ENCODE data around the gene GMEB1.

Gene GMEB1

DNA sequence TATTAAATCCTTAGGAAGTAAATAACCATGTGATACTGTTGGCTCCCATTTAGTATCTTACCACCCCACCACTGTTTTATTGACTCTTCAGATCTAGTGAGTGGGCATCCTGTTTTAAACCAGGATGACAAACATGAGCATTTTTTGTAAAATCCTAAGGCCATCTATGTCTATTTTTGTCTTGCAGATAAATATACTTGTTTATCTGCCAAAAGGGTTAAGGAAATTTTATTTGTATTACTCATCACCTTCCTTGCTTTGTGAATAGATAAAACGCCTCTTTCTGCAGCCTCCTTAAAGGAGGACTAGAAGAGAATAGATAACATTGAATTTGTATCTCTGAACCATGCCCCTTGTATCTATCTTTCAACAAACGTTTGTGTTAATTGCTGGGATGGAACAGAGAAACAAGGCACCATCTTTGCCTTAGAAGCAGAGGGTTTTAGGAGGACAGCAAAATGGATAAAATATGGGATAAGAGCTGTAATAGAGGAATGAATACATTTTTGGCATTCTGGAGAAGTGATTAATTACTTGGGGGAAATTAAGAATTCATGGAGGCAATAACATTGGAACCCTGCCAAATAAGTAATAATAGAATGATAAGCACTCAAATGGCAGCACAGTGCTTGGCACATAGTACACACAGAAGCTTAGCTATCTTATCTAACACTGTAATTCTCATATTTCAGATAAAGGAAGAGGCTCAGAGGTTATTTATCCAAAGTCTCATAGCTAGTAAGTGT is 82.9 kb downstream of the GMEB1 start:
- no peak for DNase-seq (ENCODE audit: low read depth)

DNA sequence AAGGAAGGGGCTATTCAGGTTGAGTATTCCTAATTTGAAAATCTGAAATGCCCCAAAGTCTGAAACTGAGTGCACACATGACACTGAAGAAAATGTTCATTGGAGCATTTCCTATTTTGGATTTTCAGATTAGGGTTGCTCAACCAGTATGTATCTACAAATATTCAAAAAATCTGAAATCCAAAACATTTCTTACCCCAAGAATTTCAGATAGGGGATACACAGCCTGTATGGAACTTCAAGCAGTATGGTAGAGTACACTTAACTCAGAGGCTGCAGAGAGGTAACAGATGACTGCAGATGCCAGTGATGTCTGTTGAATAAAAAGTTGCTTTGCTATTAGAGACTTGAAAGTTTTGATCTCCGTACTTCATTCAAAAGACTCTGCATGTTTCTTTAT is 87.1 kb downstream of the GMEB1 start:
- DNase-seq (ENCODE audit: low read depth): no peak

DNA sequence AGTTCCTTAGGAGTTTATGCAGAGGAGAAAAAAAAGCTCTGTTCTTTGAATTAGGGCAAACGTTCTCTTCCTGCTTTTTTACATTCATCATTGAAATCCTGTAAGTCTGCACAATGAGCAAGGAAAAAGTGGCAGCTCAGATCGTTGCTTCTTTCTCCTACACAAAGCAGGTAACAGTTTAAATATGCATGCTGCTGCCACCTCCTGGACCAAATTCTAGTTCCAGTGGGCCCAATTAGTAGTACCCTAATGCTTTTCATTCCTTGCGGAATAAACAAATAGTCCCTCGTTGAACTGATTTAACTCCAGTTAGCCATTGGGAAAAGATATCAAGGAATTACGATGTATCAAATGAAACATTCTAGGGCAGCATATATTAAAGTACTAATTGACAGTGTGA is 88.3 kb downstream of the GMEB1 start:
- DNase-seq (ENCODE audit: low read depth): no peak

DNA sequence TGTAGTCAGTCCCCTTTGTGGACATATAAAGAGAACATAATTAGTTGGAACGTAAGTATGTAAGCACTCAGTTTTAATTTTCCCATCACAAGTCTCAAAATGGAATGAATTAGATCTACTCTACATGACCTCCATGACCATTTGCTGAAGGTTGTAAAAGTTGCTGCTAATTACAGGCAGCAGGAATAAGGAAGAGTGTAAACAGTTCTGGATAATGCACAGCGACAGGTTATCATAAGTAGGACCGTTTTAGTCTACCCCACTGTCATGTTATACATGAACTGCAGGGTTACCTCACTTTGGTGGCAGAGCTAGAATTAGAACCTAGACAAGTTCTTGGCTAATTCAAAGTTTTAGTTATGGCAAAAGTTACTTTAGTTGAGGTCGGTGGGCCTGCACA is 89.8 kb downstream of the GMEB1 start:
- no peak for DNase-seq (ENCODE audit: low read depth)

DNA sequence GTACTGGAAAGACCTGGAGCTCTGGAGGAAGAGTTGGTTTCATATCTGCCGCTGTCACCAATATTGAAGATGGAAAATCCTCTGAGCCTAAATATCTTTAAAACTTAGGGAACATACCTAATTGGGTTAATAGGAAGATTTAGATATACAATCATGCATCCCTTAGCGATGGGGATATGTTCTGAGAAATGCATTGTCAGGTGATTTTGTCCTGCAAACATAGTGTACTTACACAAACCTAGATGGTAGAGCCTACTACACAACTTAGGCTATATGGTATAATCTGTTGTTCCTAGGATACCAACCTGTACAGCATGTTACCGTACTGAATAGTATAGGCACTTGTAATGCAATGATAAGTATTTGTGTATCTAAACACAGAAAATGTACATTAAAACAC is 90.7 kb downstream of the GMEB1 start:
- DNase-seq (ENCODE audit: low read depth): no peak

DNA sequence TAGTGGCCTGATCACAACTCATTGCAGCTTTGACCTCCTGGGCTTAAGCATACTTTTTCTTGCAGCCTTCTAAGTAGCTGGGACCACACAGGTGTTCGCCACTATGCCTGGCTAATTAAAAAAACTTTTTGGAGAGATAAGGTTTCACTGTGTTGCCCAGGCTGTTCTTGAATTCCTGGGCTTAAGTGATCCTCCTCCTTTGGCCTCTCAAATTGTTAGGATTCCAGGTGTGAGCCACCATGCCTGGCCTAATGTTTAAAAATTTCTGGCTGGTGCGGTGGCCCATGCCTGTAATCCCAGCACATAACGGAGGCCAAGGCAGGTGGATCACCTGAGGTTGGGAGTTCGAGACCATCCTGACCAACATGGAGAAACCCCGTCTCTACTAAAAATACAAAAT is 92.6 kb downstream of the GMEB1 start:
- no peak for DNase-seq (ENCODE audit: low read depth)

DNA sequence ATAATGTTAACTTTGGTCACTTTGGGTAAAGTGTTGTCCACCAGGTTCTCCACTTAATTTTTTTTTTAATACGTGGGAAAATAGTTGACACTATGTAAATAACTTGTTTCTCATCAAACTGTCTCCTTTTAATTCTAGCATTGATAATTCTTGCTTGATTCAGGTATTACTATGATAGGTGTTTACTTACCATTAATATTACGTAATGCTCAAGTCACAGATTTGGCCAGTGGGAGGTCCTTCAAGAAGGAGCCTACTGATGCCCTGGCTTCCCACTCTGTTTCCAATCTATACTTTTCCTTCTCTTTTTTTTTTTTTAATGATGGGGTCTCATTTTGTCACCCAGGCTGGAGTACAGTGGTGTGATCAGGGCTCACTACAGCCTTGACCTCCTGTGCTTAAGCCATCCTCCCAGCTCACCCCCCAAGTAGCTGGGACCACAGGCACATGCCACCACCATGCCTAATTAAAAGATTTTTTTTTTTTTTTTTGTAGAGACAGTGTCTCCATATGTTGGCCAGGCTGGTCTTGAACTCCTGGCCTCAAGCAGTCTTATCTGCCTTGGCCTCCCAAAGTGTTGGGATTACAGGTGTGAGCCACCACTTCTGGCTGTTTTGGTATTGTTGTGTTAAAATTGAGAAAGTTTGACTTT is 98.1 kb downstream of the GMEB1 start:
- no peak for DNase-seq (ENCODE audit: low read depth)

Measured in stimulated activated CD8-positive, alpha-beta memory T cell treated with anti-CD3 and anti-CD28 coated beads, Interleukin-15, amount 100 ng/mL, for 1 hour (primary cell).